Peyer's patch (tissue), 4 donors: ENCODE measurements around the gene BPIFB6.

Experiments
- POLR2A ChIP-seq, 2 donors: fragments of 450-650 bp; IDR thresholded peaks; one replicate each; pipeline ENCODE4 v1.5.1; 2017; ENCODE audit warnings: antibody characterized with exemption in 2 of 2, mild to moderate bottlenecking in 2 of 2, moderate library complexity in 2 of 2
- TF ChIP-seq, protein P1 (sequence below), 6 experiments: fragments of 450-650 bp in 4 of 6; fragments of 200-600 bp in 2 of 6; sonication (generic) in 1 of 6; IDR thresholded peaks; one replicate each; pipeline ENCODE4 v1.5.1; 2017 to 2019; ENCODE audit warnings: antibody characterized with exemption in 6 of 6, mild to moderate bottlenecking in 3 of 6, moderate library complexity in 1 of 6

DNA sequence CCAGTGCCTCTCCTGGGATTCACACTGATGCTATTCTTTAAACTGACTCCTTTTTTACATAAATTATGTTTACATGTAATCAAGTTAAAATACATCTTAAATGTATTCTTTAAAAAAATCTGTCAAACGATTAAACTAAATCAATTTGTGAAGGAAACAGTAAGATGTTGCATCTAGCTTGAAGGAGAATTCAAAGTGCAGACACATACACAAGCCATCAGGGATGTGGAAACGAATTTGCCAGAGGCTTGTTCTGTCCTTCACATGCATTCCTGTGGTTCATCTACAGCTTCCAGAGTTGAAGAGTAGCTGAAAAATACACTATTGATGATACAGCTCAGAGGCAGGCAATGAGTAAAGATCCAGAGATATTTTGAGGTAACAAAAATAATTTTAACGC is 15.0 kb downstream of the BPIFB6 start:
- TF ChIP-seq, protein P1, sequence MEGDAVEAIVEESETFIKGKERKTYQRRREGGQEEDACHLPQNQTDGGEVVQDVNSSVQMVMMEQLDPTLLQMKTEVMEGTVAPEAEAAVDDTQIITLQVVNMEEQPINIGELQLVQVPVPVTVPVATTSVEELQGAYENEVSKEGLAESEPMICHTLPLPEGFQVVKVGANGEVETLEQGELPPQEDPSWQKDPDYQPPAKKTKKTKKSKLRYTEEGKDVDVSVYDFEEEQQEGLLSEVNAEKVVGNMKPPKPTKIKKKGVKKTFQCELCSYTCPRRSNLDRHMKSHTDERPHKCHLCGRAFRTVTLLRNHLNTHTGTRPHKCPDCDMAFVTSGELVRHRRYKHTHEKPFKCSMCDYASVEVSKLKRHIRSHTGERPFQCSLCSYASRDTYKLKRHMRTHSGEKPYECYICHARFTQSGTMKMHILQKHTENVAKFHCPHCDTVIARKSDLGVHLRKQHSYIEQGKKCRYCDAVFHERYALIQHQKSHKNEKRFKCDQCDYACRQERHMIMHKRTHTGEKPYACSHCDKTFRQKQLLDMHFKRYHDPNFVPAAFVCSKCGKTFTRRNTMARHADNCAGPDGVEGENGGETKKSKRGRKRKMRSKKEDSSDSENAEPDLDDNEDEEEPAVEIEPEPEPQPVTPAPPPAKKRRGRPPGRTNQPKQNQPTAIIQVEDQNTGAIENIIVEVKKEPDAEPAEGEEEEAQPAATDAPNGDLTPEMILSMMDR (IDR thresholded peaks at IDR 0.05), result no peak
- no peak for TF ChIP-seq POLR2A (IDR thresholded peaks at IDR 0.05)
